ENCODE measurements around the gene EZH1.

GRCh38 chr17:42660692-42661345, 84.0 kb downstream of the EZH1 start:
- TF ChIP-seq SUZ12 (IDR thresholded peaks at IDR 0.05; ENCODE audit: extremely low read depth, insufficient read depth, insufficient read length) (no peak), YY1 (IDR thresholded peaks at IDR 0.05; ENCODE audit: insufficient read depth, insufficient read length) (no peak)
